HG02840 (cell line): ENCODE results near the gene TLR9.

Experiments used
- ATAC-seq: cut with Tn5 transposase; IDR thresholded peaks from one replicate; pipeline ENCODE4 v1.9.1; 2021; ENCODE audit warnings: mild to moderate bottlenecking, moderate library complexity, moderate number of reproducible peaks; ENCODE audit not compliant: unreplicated experiment, low FRiP score

TLR9 gene

GRCh38 chr3:52218937-52219650, 6.4 kb downstream of the TLR9 start:
- ATAC-seq, result no peak

GRCh38 chr3:52218454-52218853, 7.0 kb downstream of the TLR9 start:
- ATAC-seq, result no peak

GRCh38 chr3:52218026-52218425, 7.4 kb downstream of the TLR9 start:
- ATAC-seq, result no peak

- no peak for ATAC-seq
Measured at GRCh38 chr3:52217409-52217805, 8.0 kb downstream of the TLR9 start.

- ATAC-seq, result no peak
Measured at GRCh38 chr3:52216585-52217408, 8.6 kb downstream of the TLR9 start.

- no peak for ATAC-seq
Measured at GRCh38 chr3:52215351-52215750, 10.1 kb downstream of the TLR9 start.

GRCh38 chr3:52213901-52214300, 11.5 kb downstream of the TLR9 start:
- no peak for ATAC-seq

- no peak for ATAC-seq
Measured at GRCh38 chr3:52213005-52213404, 12.4 kb downstream of the TLR9 start.

- ATAC-seq, result no peak
Measured at GRCh38 chr3:52211268-52211891, 14.1 kb downstream of the TLR9 start.

- no peak for ATAC-seq
Measured at GRCh38 chr3:52210550-52211046, 14.8 kb downstream of the TLR9 start.

GRCh38 chr3:52210037-52210436, 15.4 kb downstream of the TLR9 start:
- ATAC-seq, result no peak

- no peak for ATAC-seq
Measured at GRCh38 chr3:52208556-52208955, 16.9 kb downstream of the TLR9 start.

- no peak for ATAC-seq
Measured at GRCh38 chr3:52205727-52206372, 19.6 kb downstream of the TLR9 start.

GRCh38 chr3:52204337-52205073, 20.9 kb downstream of the TLR9 start:
- ATAC-seq, result no peak

- no peak for ATAC-seq
Measured at GRCh38 chr3:52203701-52204100, 21.7 kb downstream of the TLR9 start.

GRCh38 chr3:52202384-52203077, 22.9 kb downstream of the TLR9 start:
- no peak for ATAC-seq

GRCh38 chr3:52200981-52201679, 24.3 kb downstream of the TLR9 start:
- no peak for ATAC-seq

- no peak for ATAC-seq
Measured at GRCh38 chr3:52198643-52199608, 26.5 kb downstream of the TLR9 start.
